Kidney (tissue), 14 donors: ENCODE results near the gene URB1. TPM values are rescaled to one million over a fixed set of nuclear protein-coding genes. Genes with fewer than 3 reads are reported as not detected.

ENCODE experiments used
- DNase-seq, 5 donors: peaks; one replicate each; pipeline ENCODE4 v3.0.0-alpha.2; 2013 to 2020
- FAIRE-seq: peaks from 2 replicates; lab custom pipeline; 2012; peaks lifted over from hg19 to GRCh38; lab: Jason Lieb, UNC
- H3K27ac ChIP-seq, 2 donors: one replicate each; pipeline ENCODE4 v1.7.0; 2013; ENCODE audit warnings: low read depth in 2 of 2, low read length in 2 of 2, inconsistent platforms in 1 of 2
- H3K27me3 ChIP-seq: one replicate; pipeline ENCODE4 v1.7.1; 2013; ENCODE audit warnings: low read length, inconsistent platforms; ENCODE audit not compliant: control insufficient read depth, insufficient read depth
- H3K36me3 ChIP-seq, 3 donors: one replicate each; pipeline versions ENCODE4 v1.7.0 to v1.7.1; 2013; ENCODE audit warnings: low read length in 3 of 3, control low read depth in 1 of 3, inconsistent platforms in 1 of 3; ENCODE audit not compliant: insufficient read depth in 3 of 3, control insufficient read depth in 2 of 3
- H3K4me1 ChIP-seq, 3 donors: one replicate each; pipeline versions ENCODE4 v1.7.0 to v1.7.1; 2013; ENCODE audit warnings: low read length in 3 of 3, inconsistent platforms in 1 of 3, low read depth in 1 of 3; ENCODE audit not compliant: control insufficient read depth in 2 of 3, insufficient read depth in 2 of 3
- H3K4me3 ChIP-seq, 3 donors: one replicate each; pipeline versions ENCODE4 v1.7.0 to v1.8.1; 2013; ENCODE audit warnings: low read length in 3 of 3, control low read depth in 1 of 3, inconsistent platforms in 1 of 3
- H3K9ac ChIP-seq, 3 donors: one replicate each; pipeline versions ENCODE4 v1.7.0 to v1.7.1; 2013; ENCODE audit warnings: low read length in 3 of 3, control low read depth in 1 of 3, inconsistent platforms in 1 of 3
- H3K9me3 ChIP-seq, 3 donors: one replicate each; pipeline versions ENCODE4 v1.7.0 to v1.7.1; 2013; ENCODE audit warnings: low read length in 3 of 3, control low read depth in 1 of 3, inconsistent platforms in 1 of 3; ENCODE audit not compliant: control insufficient read depth in 2 of 3, insufficient read depth in 1 of 3
- intact Hi-C: fragments of 100-400 bp; cut with DNase I; formaldehyde crosslinking; loops from one replicate; pipeline ENCODE4 v1.11.1; 2022
- polyA plus RNA-seq: library from polyadenylated mRNA; stranded (reverse); fragments of 350-450 nt; fragmentation: Illumina TruSeq; extraction: RNeasy Lipid Tissue Mini Kit (QIAGEN cat#74804); gene quantifications from one replicate; pipeline ENCODE4 v1.2.3, GENCODE V29; 2014; ENCODE audit warnings: low read depth, low replicate concordance; ENCODE audit not compliant: insufficient read depth
- total RNA-seq: library from RNA; stranded (reverse); fragmentation: NEBNext Ultra II Directional; extraction: Animal tissue kit (Norgen Biotek cat#: 25700); gene quantifications from one replicate; pipeline ENCODE4 v1.2.1, GENCODE V29; 2021
- TF ChIP-seq, protein P1 (sequence below): IDR thresholded peaks from 3 replicates; pipeline ENCODE4 v1.5.1; 2012; ENCODE audit warnings: mild to moderate bottlenecking, moderate library complexity, borderline replicate concordance; ENCODE audit not compliant: insufficient read depth; ENCODE audit errors: extremely low read depth
- donor health status: control.
- donor health status: control.
- donor health status: control.
- donor health status: control.
- donor health status: control.
- donor health status: DM: yes; HTN: yes; CAD: no.
- donor health status: Normal renal cell carcinoma (clear cell type).

The URB1 gene
- total and polyA plus RNA-seq, 2 donors from 2014 or later: 1.7 to 15.0 TPM

DNA sequence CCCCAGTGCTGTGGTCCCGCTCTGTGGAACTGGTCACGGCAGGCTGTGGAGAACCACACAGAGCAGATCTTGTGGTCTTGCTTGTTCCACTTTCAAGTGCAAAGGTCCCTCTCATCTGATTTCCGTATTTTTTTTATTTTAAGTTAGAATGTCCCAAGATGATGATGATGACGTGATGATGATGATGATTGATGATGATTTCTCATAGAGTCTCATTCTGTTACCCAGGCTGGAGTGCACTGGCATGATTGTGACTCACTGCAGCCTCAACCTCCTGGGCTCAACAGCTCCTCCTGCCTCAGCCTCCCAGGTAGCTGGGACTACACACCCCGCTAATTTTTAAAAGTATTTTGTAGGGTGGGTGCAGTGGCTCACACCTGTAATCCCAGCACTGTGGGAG is 31.9 kb upstream of the URB1 start:
- Histone ChIP-seq H3K9me3 (no peaks in the 10 kb centered on the region), H3K9ac (no peak overlapping the region), H3K36me3 (no peaks in the 10 kb centered on the region), H3K4me1 (no peaks in the 10 kb centered on the region), H3K27ac (no peak overlapping the region), H3K4me3 (no peak overlapping the region), H3K27me3 (no peaks in the 10 kb centered on the region)
- intact Hi-C loops: no loop called here
- TF ChIP-seq, protein P1, sequence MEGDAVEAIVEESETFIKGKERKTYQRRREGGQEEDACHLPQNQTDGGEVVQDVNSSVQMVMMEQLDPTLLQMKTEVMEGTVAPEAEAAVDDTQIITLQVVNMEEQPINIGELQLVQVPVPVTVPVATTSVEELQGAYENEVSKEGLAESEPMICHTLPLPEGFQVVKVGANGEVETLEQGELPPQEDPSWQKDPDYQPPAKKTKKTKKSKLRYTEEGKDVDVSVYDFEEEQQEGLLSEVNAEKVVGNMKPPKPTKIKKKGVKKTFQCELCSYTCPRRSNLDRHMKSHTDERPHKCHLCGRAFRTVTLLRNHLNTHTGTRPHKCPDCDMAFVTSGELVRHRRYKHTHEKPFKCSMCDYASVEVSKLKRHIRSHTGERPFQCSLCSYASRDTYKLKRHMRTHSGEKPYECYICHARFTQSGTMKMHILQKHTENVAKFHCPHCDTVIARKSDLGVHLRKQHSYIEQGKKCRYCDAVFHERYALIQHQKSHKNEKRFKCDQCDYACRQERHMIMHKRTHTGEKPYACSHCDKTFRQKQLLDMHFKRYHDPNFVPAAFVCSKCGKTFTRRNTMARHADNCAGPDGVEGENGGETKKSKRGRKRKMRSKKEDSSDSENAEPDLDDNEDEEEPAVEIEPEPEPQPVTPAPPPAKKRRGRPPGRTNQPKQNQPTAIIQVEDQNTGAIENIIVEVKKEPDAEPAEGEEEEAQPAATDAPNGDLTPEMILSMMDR: no peak
- no peak for FAIRE-seq
- DNase-seq: no peak

DNA sequence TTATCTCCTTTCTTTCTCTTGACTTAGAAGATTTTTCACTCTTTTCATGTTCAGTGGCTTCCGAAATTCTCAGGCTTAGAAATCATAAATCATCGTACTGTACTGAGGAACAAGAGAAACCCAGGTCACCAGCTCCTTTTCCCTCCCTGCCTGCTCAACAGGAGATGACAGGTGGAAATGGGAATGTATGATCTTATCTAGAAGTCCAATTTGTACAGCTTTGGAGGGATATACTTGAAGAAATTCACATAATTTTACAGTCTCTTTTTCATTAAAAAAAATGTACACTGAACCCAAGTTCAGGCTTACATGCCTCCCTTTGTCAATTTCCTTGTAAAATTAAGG is 31.4 kb upstream of the URB1 start:
- FAIRE-seq (no peak), DNase-seq (no peak)
- Histone ChIP-seq H3K4me1 (no peaks in the 10 kb centered on the region), H3K9me3 (no peaks in the 10 kb centered on the region), H3K4me3 (no peak overlapping the region), H3K27me3 (no peaks in the 10 kb centered on the region), H3K36me3 (no peaks in the 10 kb centered on the region), H3K27ac (no peak overlapping the region), H3K9ac (no peak overlapping the region)
- intact Hi-C loops: no loop called here
- TF ChIP-seq, protein P1: no peak

DNA sequence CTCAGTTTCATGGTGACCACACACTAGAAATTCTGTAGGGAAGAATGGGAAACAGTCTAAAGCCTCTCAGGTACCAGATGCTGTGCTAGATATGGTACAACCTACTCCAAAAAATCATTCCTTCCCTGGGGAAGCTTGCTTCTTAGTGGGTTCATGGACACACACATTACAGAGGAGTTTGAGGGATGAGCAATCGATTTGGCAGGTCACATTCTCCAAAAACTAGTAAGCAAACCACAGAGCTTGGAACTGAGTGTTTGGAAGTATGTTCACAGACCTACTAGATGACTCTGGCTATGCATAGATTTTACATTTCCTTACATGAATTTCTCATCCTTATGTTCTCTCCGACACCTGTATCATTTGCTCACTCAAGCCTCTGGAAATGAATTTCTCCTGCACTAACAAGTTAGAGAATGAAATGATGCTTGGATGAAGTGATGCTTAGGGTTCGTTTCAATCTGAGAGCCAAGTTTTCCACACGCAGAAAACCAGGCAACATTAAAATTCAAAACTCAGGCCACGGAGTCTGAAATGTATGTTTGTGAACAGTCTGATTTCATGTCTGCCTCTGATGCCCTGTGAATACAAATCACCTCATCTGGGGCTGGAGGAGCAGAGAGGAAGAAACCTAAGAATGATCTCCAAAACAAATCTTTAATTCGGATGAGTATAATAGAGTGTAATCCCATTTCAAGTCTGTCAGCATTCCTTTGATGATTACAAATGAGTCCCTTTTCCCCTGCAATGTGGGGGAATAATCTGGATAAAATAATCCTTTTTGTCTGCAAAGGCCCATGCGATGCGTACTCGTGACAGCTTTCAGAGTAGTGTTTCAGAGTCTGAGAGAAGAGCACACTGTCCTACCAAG is 30.7 kb upstream of the URB1 start:
- no peaks in the 10 kb centered on the region for H3K27me3 ChIP-seq
- H3K27ac ChIP-seq: no peak overlapping the region
- FAIRE-seq: no peak
- TF ChIP-seq, protein P1: no peak
- intact Hi-C loops: no loop called here
- H3K4me3 ChIP-seq: no peak overlapping the region
- no peaks in the 10 kb centered on the region for H3K36me3 ChIP-seq
- no peaks in the 10 kb centered on the region for H3K9me3 ChIP-seq
- no peaks in the 10 kb centered on the region for H3K4me1 ChIP-seq
- DNase-seq: no peak
- no peak overlapping the region for H3K9ac ChIP-seq
